Superior temporal gyrus (tissue), 1 donor: ENCODE results near the gene MLH3.
"Not testable (repeated sequence)": the region's sequence is repeated elsewhere in the genome, so short reads cannot be mapped to it uniquely, and the experiment has no call there.

Experiments used
- DNase-seq: peaks from one replicate; pipeline ENCODE4 v3.0.0-alpha.2; 2016; ENCODE audit errors: extremely low spot score

MLH3 gene

DNA sequence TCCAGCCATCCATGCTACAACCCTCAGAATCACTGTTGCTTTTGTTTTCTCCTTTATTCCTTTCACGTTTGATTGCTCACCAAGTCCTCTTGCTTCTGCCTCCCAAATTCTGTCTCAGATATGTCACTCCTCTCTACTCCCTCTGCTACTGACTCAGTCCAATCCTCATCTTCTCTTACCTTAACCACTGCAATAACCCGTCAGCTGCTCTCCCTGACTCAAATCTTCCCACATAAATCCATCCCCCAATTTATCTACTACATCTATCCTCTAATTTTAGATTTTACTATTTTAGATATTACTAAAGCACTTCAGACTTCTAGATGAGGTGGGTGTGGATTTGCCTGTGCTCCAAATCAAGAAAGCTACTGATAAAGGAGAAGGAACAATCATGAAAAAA is 25.4 kb downstream of the MLH3 start:
- no peak for DNase-seq

DNA sequence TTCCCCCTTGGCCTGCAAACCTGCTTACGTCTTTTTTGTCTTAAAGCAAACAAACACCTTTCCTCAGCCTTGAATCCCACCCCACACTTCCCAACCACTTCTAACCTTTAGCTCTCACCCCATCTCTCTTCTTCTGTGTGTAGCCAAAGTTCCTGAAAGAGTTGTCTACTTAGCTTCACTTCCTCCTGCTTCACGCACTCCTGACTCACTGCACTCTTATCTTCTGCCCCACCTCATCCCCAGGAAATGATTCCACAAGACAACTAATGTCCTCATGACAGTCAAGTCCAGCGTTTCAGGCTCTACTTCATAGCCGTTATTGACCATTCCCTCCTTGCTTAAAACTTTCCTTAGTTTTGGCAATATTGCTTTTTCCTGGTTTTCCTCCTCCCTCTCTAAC is 26.2 kb downstream of the MLH3 start:
- no peak for DNase-seq

DNA sequence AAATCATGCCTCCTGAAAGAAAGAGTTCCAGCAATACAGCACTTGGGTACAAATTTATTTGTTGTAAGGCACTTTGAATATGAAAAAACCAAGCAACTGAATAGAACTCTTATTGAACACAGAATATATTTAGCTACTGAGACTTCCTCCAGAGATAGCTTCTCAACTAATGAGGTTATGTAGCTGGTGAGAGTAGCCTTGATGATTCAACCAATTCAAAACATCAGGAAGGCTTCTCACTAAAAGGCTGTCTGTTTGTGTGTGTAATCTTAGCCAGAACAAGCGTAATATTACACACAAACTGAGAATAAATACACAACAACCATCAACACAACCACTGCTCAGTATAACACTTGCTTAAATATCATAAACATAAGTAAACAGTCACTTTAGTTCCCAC is 28.2 kb downstream of the MLH3 start:
- no peak for DNase-seq

DNA sequence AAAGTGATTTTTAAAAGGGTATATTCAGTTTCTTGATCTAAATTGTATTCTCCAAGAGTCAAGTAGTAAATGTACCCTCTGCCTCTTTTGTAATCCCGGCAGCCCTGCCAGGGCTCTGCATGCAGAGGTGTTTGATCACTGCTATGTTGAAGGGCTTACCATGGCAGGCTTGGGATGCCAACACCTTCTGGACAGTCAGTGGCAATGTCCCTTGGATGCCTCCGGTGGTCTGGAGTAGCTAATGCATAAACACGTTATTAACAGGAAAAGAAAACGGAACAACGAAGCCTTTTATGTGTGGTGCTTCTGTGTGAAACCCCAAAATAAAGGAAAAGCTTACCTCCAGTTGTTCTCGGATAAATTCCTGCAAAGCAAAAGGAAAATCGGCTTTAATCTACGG is 28.6 kb downstream of the MLH3 start:
- no peak for DNase-seq

DNA sequence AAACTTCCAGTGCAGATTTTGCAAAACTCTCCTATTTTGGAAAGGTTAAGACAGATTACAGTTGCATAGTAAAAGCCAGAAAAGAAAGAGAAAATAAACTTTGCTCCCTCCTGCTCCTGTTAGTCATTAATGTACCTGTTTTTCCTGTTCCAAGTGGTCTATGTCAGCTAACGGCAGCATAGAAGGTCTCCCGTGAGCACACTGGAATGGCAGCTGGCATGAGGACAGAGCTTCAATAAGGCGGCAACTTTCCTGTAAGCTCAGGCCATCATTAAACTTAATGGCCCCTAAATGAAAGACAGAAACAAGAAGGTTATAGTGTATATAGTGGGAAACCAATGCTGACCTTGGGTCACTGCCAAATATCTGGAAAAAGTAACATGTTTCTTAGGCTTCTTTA is 32.6 kb downstream of the MLH3 start:
- DNase-seq = no peak

DNA sequence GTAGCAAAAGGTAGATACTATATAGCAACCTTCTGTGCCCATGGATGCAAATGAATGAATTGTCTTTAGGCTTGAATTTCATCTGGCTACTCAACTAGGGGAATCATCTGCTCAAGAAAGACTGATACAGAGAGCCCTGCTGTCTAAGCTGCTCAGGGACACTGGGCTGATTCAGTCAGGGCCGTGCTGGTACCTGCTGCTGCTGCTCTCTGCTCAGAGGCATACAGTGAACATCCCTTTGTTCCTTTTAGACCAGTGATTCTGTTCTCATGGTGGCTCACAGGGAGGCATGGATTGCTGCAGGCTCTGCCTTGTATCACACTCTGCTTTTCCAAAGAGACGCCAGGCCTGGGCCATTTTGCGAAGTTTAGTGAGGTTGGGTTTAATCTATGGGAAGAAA is 34.5 kb downstream of the MLH3 start:
- DNase-seq = peak; percentile 39

DNA sequence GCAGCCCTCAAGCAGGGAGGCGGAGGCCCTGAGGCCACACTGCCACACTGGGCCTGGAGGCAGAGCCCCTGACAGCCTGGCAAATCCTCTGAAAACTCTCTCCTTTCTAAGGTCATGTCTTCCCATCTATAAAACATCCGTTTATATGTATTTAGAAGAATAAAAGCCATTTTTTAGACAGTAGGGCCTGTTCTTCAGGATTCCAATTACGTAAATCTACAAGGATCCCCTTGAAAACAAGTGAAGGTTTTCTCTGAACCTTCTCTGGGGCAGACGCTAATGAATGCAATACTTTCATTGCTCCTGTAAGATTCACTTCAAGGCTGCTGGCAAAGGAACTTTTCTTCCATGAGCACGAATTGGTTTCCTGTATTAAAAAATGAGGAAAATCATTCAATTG is 35.8 kb downstream of the MLH3 start:
- DNase-seq = no peak

DNA sequence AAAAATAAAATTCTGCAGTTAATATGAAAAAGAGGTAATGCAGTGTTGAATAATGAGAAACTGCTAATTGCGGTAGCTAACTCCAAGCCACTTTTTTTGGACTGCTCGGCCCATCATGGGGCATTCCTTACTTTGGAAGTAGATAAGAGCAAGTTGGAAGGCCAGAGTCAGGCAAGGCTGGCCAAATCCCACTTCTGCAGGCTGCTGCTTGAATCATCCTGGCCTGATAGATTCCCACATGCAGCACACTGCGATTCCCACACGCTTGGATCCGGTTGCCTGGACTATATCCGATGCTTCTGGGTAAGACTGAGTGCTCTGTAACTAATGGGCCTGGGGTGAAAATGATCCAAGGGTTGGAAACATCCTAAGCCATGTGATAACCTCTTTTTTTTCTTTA is 38.0 kb downstream of the MLH3 start:
- DNase-seq = no peak

DNA sequence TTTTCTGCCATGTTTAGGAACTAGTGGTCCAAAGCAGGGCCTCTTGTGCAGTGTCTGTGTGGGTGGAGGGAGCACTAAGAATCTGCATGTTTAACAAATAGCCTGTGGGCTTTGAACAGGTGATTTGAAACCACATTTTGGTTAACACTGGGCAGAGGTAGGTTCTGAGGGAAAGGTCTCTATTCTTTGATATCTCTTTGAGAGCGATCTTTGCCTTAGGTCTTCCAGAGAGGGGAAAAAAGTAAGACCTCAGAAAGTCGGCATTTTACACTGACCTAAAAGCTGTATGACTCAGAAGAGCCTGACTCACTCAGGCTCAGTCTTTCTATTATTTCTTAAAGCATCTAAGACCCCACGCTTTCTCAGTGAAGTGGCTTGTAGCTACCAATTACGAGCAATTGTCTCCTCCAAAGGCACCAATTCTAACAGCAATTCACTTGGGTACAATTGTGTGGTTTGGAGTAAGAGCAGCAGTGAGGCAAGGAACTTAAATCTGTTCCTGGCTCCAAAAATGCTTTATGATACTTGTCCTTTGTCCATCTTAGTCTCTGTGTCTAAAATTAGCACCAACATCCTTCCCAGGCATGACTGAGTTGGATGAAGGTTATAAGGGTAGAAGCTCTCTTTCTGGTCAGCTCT is 39.8 kb downstream of the MLH3 start:
- DNase-seq = no peak

DNA sequence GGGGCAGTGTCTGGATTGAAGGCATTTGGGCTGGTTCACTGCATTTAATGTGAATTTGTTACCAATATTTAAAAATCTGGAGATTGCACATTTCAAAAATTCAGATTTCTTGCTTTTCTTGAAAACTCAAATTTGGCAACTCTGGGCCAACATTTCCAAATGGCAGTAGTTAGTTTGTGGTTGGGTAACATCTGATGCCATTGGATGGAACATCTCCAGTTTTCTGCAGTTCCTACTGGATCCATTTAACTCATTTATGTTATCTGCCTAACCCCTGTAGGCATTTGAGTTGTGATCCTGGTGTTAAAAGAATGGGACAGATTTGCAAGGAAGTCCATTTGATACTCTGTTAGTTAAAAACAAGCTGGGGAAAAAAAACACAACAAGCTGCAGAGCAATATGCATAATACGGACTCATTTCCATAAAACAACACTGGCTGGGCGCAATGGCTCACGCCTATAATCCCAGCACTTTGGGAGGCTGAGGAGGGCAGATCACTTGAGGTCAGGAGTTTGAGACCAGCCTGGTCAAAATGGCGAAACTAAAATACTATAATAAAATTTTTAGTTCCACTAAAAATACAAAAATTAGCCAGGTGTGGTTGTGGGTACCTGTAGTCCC is 40.7 kb downstream of the MLH3 start:
- DNase-seq = no peak

DNA sequence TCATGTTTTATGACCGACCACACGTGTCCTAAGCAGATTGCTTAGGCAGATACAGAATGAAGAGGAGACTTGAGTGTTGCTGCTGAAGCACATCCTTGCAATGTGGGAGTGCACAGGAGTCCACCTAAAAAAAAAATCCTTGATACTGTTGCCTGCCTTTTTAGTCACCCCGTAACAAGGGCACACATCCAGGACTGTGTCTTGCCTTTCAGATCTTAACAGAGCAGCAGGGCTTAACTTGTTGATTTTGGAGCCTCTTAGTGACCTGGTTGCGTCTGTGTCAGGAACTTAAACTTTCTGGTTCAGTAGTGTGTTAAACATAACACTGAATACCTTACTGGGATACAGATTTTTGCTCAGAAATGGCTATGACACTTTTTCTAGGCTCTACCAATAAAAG is 42.1 kb downstream of the MLH3 start:
- DNase-seq = no peak

DNA sequence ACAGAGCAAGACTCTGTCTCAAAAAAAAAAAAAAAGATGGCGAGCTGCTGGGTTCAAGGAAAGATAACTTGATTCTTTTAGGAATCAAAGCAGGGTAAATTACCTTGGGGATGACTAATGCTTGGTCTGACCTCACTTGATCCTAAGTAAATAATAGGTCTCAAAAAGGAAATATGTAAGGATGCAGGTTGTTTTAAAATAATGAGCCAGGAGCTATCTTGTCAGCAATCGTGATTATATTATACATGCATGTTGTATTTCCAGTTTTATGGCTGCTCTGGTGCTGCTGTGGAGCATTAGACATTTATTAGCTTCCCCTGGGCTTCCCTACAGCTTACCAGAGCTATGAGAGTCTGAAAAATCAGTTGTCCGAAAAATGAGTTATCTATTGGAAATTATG is 45.9 kb downstream of the MLH3 start:
- DNase-seq = no peak

DNA sequence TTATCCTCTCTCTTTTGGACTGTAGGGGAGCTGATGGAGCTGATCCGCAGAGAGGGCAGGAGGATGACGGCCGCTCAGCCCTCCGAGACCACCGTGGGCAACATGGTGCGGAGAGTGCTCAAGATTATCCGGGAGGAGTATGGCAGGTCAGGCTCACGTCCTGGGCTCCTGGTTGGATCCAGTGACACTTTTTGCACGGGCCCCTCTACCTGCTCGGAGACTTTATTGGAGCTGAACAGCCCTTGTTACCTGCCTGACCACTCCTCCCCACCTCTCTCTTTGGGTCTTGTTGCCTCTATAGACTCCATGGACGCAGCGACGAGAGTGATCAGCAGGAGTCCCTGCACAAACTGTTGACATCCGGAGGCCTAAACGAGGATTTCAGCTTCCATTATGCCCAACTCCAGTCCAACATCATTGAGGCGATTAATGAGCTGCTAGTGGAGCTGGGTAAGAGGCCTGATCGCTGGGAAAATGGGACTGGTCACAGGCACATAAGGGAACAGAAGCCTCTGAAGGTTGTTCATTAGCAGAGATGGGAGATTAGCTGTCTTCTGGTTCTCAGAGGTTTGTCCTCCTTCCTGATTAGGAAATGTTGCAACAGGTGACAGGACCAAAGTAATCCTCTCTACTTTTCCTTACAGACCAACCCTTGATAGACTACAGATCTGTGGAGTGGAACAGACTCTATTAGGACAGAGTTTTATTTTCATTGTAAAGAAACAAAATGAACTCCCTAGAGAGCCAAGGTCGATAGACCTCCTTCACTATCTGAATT is 47.8 kb downstream of the MLH3 start:
- DNase-seq = no peak

DNA sequence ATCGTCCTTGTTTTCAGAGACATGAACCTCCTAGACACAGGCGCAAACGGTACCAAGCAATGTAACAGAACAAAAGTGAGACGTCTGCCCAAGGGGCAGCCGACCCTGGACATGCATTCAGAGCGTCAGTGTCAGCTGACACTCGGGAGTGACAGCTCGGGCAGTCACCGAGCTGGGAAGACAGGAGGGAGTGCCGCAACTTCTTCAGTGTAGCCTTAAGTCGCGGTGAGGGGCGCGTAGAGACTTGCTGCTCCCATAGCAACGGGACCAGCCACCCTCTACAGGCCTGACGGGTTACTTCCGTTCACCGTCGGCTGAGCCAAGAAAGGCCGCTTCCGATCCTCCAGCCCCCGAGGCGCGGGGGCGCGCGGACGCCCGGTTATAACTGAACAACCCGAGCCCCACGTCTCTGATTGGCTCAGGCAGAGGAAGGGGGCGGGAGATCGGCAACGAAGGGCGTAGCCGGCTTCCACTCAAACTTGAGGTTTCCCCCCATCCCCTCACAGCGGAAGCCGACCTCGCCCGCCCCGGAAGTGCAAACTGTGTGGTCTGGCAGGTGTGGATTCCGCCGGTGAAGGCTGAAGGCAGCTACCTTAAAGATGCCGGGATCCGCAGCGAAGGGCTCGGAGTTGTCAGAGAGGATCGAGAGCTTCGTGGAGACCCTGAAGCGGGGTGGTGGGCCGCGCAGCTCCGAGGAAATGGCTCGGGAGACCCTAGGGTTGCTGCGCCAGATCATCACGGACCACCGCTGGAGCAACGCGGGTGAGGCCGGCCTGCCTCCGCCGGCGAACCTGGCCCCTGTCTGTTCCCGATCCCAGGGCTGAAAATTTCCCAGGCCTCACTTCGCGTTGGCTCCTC is 48.6 kb downstream of the MLH3 start, which contains the start of gene EIF2B2:
TSS of gene EIF2B2 (plus strand) at position 530 of the 858 bp plus-strand sequence. CDS start at position 600, 70 bp downstream.
- peak; percentile 98 for DNase-seq

DNA sequence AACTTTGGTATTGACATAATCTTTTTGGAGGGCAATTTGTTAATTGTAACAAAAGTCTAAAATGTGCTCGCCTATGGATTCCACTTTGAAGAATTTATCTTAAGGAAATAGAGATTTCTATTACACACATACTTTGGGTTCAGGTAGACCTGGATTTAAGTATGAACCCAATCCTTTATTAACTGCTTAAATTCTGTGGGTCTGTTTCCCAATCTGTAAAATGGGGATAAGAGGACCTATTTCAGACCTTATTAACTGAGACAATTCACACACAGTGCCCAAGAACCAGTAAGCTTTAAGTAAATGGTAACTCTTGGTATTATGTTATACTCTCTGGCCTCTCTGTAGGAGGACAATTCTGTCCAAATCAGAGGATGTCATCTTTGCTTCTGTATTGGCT is 49.4 kb downstream of the MLH3 start:
- no peak for DNase-seq

DNA sequence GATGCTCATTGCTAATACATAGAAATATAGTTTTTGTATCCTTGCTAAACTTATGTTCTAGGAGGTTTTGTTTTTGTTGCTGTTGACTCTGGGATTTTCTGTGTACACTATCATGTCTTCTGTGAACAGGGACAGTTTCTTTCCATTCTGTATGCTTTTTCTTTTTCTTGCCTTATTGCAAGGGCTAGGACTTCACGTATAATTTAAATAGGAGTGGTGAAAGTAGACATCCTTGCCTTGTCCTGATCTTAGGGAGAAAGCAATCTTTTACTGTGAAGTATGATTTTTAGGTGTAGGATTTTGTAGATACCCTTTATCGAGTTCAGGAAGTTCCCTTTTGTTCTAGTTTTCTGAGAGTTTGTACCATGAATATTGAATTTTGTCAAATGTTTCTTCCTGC is 50.0 kb downstream of the MLH3 start:
- no peak for DNase-seq

DNA sequence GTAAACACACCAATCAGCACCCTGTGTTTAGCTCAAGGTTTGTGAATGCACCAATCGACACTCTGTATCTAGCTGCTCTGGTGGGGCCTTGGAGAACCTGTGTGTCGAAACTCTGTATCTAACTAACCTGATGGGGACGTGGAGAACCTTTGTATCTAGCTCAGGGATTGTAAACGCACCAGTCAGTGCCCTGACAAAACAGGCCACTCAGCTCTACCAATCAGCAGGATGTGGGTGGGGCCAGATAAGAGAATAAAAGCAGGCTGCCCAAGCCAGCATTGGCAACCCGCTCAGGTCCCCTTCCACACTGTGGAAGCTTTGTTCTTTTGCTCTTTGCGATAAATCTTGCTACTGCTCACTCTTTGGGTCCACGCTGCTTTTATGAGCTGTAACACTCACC is 55.5 kb downstream of the MLH3 start:
- not testable (repeated sequence) for DNase-seq

DNA sequence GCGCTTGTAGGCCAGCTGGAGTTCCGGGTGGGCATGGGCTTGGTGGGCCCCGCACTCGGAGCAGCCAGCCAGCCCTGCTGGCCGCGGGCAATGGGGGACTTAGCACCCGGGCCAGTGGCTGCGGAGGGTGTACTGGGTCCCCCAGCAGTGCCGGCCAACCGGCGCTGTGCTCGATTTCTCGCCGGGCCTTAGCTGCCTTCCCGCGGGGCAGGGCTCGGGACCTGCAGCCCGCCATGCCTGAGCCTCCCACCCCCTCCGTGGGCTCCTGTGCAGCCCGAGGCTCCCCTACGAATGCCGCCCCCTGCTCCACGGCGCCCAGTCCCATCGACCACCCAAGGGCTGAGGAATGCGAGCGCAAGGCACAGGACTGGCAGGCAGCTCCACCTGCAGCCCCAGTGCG is 57.1 kb downstream of the MLH3 start:
- not testable (repeated sequence) for DNase-seq

DNA sequence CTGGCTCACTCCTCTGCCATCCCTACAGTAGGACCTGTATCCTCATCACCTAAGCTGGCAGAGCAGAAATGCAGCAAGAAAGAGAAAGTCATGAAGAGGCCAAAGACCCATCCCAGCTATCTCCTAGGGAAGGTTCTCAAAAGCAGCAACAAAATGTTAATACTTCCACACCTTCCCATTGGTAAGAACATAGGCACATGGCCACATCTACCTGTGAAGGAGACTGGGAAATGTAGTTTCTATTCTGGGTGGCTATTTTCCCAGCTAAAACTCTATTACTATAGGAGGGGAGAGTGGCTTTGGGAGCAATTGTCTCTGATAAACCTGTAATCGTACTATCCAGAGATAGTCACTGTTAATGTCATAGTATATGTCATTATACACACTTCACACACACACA is 62.3 kb downstream of the MLH3 start:
- no peak for DNase-seq

DNA sequence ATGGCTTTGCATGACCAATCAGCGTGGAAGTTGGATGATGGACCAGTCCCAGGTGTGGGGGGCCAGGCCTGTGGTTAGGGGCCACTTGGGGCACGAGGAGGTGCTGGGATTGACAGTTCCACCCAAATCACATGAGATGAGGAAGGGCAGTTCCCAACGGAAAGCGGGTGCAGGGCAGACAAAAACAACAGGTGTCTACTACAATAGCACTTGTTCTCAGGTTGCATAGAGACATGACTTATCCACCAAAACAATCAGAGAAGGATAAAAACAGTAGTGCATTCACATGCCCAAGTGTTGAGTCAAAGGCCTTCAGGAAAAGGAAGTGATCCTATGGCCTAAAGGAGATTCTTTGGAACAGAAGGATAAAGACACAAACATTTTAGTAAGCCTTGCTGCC is 63.1 kb downstream of the MLH3 start:
- no peak for DNase-seq

DNA sequence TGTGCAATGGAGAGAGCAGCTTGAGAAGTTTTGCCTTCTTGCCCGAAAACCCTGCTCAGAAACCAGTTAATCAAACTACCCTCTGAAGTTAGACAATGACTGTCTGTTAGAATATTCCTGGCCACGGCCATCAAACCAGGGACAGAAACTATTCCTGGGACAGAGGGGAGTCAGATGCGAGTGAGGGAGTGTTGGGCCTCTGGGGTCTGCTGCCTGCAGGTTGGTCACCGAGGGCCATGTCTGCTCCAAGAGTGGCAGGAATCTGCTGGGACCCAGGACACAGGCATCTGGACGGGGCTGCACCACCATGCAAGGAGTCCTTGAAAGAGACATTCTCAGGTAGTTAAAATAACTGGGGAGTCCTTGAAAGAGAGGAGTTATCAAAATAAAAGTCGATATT is 65.5 kb downstream of the MLH3 start:
- no peak for DNase-seq

DNA sequence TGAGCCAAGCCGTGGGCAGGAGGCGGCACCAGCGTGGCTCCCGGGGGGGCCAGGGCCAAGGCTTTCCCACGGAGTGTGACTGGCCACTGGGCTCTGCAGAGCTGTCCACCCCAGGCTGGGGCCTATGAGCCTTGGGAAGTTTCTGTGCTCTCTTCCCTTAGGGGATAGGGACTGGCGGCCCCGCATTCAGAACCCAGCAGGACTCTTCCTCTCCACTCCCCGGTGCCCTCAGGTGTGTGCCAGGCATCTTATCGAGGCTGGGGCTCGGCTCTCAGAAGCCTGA is 66.3 kb downstream of the MLH3 start:
- no peak for DNase-seq
